Astrocyte of the spinal cord (primary cell): ENCODE data around the gene SEC23B.
A peak's percentile ranks its signal among the peaks of the same experiment; 100 is the strongest.
"Not testable (repeated sequence)": the region's sequence is repeated elsewhere in the genome, so short reads cannot be mapped to it uniquely, and the experiment has no call there.

Source experiments
- DNase-seq: peaks from one replicate; pipeline ENCODE4 v3.0.0; 2011; ENCODE audit warnings: low read depth, low spot score
- H3K4me3 ChIP-seq: 2 replicates; pipeline ENCODE4 v1.5.1; 2011; ENCODE audit warnings: low read depth, mild to moderate bottlenecking, low read length, moderate library complexity
- in situ Hi-C: cut with HindIII; loops from 2 replicates; pipeline ENCODE4 v1.10.0; 2017; ENCODE audit warnings: low sequenced_read_pairs
- TF ChIP-seq, protein P1 (sequence below): IDR thresholded peaks from 2 replicates; pipeline ENCODE4 v1.5.1; 2012; ENCODE audit warnings: low read depth, mild to moderate bottlenecking, low read length, inconsistent platforms

Gene SEC23B

DNA sequence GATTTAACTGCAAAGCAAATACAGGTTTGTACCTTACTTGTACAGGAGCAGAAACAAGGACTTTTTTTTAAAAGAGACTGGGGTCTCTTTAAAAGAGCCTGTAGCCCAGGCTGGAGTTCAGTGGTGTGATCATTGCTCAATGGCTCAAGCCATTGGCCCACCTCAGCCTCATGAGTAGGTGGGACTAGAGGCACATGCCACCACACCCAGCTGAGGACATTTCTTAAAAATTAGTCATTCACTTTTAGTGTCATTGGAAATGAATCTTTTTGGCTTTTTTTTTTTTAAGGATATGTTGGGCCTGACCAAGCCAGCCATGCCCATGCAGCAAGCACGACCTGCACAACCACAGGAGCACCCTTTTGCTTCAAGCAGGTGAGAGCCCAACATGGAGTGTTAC is 16.9 kb downstream of the SEC23B start:
- in situ Hi-C loops, result no loop called here
- no peak overlapping the region for H3K4me3 ChIP-seq
- TF ChIP-seq, protein P1, sequence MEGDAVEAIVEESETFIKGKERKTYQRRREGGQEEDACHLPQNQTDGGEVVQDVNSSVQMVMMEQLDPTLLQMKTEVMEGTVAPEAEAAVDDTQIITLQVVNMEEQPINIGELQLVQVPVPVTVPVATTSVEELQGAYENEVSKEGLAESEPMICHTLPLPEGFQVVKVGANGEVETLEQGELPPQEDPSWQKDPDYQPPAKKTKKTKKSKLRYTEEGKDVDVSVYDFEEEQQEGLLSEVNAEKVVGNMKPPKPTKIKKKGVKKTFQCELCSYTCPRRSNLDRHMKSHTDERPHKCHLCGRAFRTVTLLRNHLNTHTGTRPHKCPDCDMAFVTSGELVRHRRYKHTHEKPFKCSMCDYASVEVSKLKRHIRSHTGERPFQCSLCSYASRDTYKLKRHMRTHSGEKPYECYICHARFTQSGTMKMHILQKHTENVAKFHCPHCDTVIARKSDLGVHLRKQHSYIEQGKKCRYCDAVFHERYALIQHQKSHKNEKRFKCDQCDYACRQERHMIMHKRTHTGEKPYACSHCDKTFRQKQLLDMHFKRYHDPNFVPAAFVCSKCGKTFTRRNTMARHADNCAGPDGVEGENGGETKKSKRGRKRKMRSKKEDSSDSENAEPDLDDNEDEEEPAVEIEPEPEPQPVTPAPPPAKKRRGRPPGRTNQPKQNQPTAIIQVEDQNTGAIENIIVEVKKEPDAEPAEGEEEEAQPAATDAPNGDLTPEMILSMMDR, result no peak
- peak; percentile 24 for DNase-seq

DNA sequence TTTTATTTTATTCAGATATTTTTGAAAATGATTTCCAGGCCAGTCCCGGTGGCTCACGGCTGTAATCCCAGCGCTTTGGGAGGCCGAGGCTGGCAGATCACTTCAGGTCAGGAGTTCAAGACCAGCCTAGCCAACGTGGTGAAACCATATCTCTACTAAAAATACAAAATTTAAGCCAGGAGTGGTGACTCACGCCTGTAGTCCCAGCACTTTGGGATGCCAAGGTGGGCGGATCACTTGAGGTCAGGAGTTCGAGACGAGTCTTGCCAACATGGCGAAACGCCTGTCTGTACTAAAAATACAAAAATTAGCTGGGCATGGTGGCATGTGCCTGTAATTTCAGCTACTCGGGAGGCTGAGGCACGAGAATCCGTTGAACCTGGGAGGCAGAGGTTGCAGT is 19.0 kb downstream of the SEC23B start:
- H3K4me3 ChIP-seq, in situ Hi-C loops, DNase-seq: not testable (repeated sequence)

DNA sequence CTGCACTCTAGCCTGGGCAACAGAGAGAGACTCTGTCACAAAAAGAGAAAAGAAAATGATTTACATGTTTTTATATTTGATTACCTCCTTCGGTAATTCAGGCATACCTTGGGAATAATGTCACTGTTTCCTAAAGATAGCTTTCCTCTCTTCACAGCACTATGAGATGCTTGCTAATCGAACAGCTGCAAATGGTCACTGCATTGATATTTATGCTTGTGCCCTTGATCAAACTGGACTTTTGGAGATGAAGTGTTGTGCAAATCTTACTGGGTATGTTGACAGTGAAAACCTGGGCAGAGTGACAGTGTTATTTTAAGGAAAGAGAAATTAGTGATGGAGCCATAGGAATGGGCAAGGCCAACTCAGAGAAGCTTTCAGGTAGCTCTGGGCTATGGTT is 19.6 kb downstream of the SEC23B start:
- in situ Hi-C loops, result no loop called here
- TF ChIP-seq, protein P1, result no peak
- DNase-seq, result no peak
- no peak overlapping the region for H3K4me3 ChIP-seq

DNA sequence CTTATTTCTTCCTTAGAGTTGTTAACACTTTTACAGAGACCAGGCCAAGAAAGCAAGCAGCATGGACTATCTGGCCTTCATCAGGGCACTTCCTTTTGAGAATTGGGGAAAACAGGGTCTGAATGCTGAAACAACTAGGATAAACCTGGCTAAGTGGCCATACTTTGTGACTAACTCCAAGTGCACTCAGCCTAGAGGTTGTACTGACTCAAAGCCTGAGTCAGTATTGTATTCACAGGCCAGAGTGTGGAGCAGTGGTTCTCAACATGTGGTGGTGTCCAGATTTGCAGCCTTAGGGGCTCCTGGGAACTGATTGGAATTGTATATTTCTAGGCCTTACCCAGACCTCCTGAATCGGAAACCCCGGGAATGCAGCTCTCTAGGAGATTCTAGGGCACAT is 20.1 kb downstream of the SEC23B start:
- in situ Hi-C loops, result no loop called here
- DNase-seq, result peak; percentile 9
- no peak overlapping the region for H3K4me3 ChIP-seq
- TF ChIP-seq, protein P1, result no peak

DNA sequence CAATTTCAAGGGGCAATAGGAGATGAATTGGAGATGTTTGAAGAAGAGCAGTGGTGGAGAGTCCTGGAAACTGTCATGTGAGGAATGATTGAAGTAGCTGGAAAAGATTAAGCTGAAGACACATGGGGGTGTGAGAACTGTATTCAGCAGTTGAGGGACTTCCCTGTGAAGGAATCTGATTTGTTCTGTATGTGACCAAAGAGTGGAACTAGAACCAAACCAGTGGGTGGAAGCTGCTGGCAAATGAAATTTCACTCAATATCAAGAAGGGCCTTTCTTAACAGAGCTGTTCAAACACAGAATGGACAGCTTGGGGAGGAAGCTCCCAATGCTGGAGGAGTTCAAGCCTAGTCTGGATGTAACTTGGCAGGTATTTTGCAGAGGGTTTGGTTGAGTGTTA is 21.3 kb downstream of the SEC23B start:
- TF ChIP-seq, protein P1, result no peak
- no peak overlapping the region for H3K4me3 ChIP-seq
- no peak for DNase-seq
- in situ Hi-C loops, result no loop called here

DNA sequence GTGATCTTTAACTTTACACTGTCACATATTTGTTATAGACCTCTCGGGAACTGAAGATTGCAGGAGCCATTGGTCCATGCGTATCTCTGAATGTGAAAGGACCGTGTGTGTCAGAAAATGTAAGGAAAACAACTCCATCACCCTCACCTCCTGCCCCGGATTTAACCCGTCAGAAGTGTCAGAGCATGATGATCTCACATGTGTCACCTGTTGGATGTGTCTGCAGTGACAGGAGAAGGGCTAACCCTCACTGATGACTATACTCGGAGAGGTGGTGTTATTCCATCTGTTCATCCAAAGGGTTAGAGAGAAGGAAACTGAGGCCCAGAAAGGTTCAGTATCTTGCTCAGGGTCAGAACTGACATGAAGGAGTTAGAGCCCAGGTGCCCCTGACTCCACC is 24.9 kb downstream of the SEC23B start:
- TF ChIP-seq, protein P1, result no peak
- in situ Hi-C loops, result no loop called here
- no peak overlapping the region for H3K4me3 ChIP-seq
- no peak for DNase-seq

DNA sequence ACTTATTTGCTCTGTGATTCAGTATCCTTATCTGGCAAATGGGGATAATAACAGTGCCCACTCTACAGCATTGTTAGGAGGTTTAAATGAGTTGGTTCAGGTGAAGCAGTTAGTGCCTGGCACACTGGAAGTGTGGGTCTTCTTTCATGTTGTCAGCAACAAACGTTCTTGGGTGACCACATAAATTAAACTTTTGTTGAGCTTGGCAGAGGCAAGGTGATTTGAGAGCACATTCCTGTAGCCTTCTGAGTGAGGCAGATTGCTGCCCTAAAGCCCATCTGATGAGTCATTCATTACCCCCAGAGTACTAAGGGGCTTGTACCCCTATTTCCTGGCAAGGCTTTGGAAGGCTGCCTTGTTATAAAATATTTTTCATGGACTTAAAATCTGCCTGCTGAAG is 25.8 kb downstream of the SEC23B start:
- no peak overlapping the region for H3K4me3 ChIP-seq
- in situ Hi-C loops, result no loop called here
- TF ChIP-seq, protein P1, result no peak
- peak; percentile 19 for DNase-seq
